BJ (cell line): ENCODE measurements around the gene COX7A1. TPM values are rescaled to one million over a fixed set of nuclear protein-coding genes. Genes with fewer than 3 reads are reported as not detected.

Experiments used
- CTCF ChIA-PET: fragments of 350-600 bp; formaldehyde crosslinking; extraction: SDS; loops from one replicate; lab custom pipeline; 2021; ENCODE audit warnings: antibody characterized with exemption, inconsistent platforms; lab: Yijun Ruan, JAX
- POLR2A ChIA-PET: fragments of 300-600 bp; sonication (Branson Sonifier 250); formaldehyde crosslinking; extraction: SDS; loops from one replicate; lab custom pipeline; 2021; ENCODE audit warnings: antibody characterized with exemption; lab: Charles Lee
- DNase-seq: peaks from one replicate; pipeline ENCODE4 v3.0.0-alpha.2; 2011; ENCODE audit warnings: low read depth
- H3K27me3 ChIP-seq: 2 replicates; pipeline ENCODE4 v1.6.0; 2011; ENCODE audit warnings: low read length; ENCODE audit not compliant: control insufficient read depth, insufficient read depth
- H3K36me3 ChIP-seq: 2 replicates; pipeline ENCODE4 v1.5.1; 2011; ENCODE audit warnings: low read length; ENCODE audit not compliant: control insufficient read depth, insufficient read depth
- H3K4me3 ChIP-seq: 2 replicates; pipeline ENCODE4 v1.5.1; 2011; ENCODE audit warnings: low read depth, mild to moderate bottlenecking, control low read depth, low read length
- CTCF ChIP-seq: IDR thresholded peaks from 2 replicates; pipeline ENCODE4 v1.5.1; 2011; ENCODE audit warnings: low read depth, mild to moderate bottlenecking, control low read depth, inconsistent platforms, low read length, moderate library complexity; ENCODE audit not compliant: insufficient read depth
- polyA plus RNA-seq: library from polyadenylated mRNA; depleted of rRNA; stranded (reverse); fragments of >200 nt; gene quantifications from 2 replicates; pipeline ENCODE4 v1.2.3, GENCODE V29; 2011

Gene COX7A1
- polyA plus RNA-seq, 1 experiment = 569 TPM

GRCh38 chr19:36116344-36116637 is 36.0 kb downstream of the COX7A1 start:
- no peaks in the 10 kb centered on the region for H3K27me3 ChIP-seq
- TF ChIP-seq CTCF = no peak
- peaks cover 12% of the 10 kb centered on the region for H3K36me3 ChIP-seq
- H3K4me3 ChIP-seq = peak overlapping the region; percentile 81
- POLR2A ChIA-PET = no interaction called here
- no peak for DNase-seq
- CTCF ChIA-PET = interaction anchor here (0.6 to 4.5 kb wide), 2 partner anchors 11 to 50 kb away, joined by 3 to 24 read pairs; no protein-coding TSS in a partner anchor

- CTCF ChIA-PET = interaction anchor here (0.8 to 4.5 kb wide), 7 partner anchors 12 to 55 kb away, joined by 3 to 24 read pairs (median 3); no protein-coding TSS in a partner anchor
- peak within 1 kb of the TSS; percentile 98 for H3K4me3 ChIP-seq
- POLR2A ChIA-PET = interaction anchor here (0.6 to 1.0 kb wide), 2 partner anchors 99 to 1875 kb away, joined by 3 to 8 read pairs; partner anchors contain the start of genes ZNF146 and ZNF565
- no peaks in the 10 kb centered on the region for H3K27me3 ChIP-seq
- peaks cover 13% of the 10 kb centered on the region for H3K36me3 ChIP-seq
- no peak for DNase-seq
- TF ChIP-seq CTCF = no peak
Measured at GRCh38 chr19:36115453-36116343, 36.5 kb downstream of the COX7A1 start, which contains the start of gene TBCB. Gene TBCB, plus strand, starts transcription at chr19:36115468. Its CDS starts 93 bp downstream, at chr19:36115561.

GRCh38 chr19:36114721-36115452 is 37.4 kb downstream of the COX7A1 start, which contains the start of gene POLR2I:
Gene POLR2I, minus strand, starts transcription at chr19:36114875. Its CDS starts 19 bp downstream, at chr19:36114856.
- ChIA-PET POLR2A (interaction anchor here (0.6 to 1.2 kb wide), 5 partner anchors 13 to 1876 kb away, joined by 3 to 8 read pairs (median 3); partner anchors contain the start of genes ZNF146 and ZNF565), CTCF (interaction anchor here (0.8 to 4.5 kb wide), 7 partner anchors 12 to 55 kb away, joined by 3 to 24 read pairs (median 3); no protein-coding TSS in a partner anchor)
- H3K4me3 ChIP-seq = peak within 1 kb of the TSS; percentile 98
- TF ChIP-seq CTCF = no peak
- H3K27me3 ChIP-seq = no peaks in the 10 kb centered on the region
- peaks cover 11% of the 10 kb centered on the region for H3K36me3 ChIP-seq
- peak; percentile 99 for DNase-seq

DNA sequence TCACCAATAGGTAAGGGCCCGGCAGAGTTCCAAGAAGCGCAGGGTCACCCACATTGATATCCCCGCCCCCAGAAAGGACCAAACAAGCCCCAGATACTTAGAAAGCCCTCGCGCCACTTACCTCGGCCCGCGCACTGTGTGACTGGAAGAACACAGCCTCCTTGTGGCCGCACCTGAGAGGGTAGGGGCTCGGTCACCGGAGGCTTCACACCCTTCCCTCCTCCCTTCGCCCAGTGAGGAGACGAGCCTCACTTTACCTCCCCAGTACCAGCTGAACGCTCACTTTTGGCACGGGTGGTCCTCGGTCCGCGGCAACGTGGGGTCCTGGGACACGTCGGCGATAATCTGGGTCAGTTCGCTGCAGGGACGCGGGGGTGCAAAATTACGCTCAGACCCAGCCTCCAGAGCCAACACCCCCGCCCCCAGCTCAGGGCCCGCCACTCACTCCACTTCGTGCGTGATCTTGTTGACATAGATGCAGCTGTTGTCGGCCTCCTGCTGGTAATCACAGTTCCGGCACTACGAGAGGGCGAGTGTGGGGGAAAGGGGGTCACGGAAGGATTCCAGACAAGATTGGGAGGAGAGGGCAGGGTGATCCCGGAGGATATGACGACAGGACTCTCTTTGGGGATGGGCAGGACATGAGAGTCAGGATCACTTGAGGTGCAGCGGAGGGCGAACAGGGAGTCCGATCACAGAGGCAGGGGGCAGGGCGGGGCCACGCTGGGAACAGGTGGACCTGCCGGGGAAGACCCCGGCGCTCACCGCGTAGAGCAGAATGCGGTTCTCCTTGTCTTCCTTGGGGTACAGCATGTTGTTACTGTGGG is 38.1 kb downstream of the COX7A1 start:
- no peak; the same call in 1 of the 2 replicates for TF ChIP-seq CTCF
- ChIA-PET CTCF (interaction anchor here (0.6 to 4.5 kb wide), 5 partner anchors 13 to 461 kb away, joined by 3 to 24 read pairs (median 6); no protein-coding TSS in a partner anchor), POLR2A (interaction anchor here (1.0 to 1.2 kb wide), 2 partner anchors 14 to 101 kb away, joined by 3 to 8 read pairs; partner anchors contain the start of genes ZNF146 and ZNF565)
- Histone ChIP-seq H3K4me3 (peak overlapping the region; percentile 98), H3K27me3 (no peaks in the 10 kb centered on the region), H3K36me3 (peaks cover 11% of the 10 kb centered on the region)
- DNase-seq = no peak
